GM20000 (cell line): Measurements from ENCODE around the gene EBF3.

ENCODE experiments used
- DNase-seq: peaks from one replicate; pipeline ENCODE4 v3.0.0; 2012; ENCODE audit warnings: low spot score
- TF ChIP-seq, protein P1 (sequence below): IDR thresholded peaks from 2 replicates; pipeline ENCODE4 v1.5.1; 2012; ENCODE audit warnings: mild to moderate bottlenecking, control low read depth; ENCODE audit errors: extremely low read depth, missing control alignments

EBF3 gene

DNA sequence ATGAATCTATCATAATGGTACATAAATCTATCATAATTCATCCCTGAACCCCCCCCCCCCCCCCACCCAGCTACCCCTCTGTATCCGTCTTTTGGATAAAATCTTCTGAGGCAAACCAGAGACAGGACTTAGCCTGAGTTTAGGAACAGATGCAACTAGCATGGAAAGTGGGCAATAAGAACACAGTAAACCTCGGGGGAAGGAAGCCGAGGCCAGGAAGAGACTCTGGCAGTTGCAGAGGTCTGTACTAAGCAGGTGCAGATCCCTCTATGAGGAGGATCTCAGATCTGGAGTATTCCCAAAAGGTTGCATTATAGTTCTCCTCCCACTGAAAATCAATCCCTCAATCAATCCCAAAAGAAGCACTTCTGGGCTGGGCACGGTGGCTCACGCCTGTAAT, 87.2 kb downstream of the EBF3 start:
- TF ChIP-seq, protein P1, sequence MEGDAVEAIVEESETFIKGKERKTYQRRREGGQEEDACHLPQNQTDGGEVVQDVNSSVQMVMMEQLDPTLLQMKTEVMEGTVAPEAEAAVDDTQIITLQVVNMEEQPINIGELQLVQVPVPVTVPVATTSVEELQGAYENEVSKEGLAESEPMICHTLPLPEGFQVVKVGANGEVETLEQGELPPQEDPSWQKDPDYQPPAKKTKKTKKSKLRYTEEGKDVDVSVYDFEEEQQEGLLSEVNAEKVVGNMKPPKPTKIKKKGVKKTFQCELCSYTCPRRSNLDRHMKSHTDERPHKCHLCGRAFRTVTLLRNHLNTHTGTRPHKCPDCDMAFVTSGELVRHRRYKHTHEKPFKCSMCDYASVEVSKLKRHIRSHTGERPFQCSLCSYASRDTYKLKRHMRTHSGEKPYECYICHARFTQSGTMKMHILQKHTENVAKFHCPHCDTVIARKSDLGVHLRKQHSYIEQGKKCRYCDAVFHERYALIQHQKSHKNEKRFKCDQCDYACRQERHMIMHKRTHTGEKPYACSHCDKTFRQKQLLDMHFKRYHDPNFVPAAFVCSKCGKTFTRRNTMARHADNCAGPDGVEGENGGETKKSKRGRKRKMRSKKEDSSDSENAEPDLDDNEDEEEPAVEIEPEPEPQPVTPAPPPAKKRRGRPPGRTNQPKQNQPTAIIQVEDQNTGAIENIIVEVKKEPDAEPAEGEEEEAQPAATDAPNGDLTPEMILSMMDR = no peak
- no peak for DNase-seq

DNA sequence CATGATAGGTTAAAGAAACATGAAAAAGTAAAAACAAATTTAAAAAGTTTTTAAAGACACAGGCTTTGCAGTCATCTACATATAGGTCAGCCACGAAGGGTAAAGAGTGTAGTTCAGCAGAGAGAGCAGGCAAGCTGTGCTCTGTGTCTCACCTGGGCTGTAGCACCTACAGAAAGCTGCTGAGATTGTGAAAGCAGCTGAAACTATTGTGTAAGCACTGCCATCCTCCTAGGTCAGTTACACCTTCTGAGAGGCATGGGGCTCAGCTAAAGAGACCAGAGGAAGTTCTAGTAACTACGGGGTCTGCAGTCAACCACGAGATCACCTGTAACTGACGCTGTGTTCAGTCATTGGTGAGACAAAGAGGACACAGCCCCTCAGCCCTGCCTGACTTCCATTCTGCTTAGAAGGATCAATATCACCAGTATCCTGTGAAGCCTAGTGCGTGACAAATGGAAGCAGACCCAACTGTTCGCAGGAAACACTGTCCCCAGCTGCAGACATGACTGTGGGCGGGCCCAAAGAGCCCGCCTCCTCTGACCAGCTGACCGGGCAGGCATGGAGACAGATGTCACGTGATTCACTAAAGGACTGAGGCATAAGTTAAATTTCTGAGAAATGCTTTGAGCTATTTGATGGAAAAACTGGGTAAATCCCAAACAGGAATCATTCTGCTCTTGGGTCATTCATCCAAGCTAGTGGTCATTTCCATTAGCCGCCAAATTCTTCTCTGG, 87.9 kb downstream of the EBF3 start:
- TF ChIP-seq, protein P1 = no peak
- no peak for DNase-seq

DNA sequence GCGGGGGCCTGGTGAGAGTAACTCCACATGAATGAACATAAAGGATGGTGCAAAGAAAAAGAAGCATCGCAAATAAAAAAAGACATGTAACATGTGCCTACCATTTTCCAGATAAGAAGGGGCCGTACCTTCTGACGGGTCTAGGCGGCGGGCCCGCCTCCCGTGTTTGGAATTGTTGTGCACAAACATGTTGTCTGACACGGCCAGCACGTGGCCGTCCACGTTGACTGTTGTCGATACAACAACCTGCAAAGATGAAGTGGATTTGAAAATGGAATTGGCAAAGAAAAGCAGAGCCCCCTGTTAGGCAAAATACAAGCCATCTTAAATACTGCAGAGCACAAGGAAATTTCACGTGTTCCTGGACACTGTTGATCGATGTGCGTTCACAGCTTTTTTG, 90.7 kb downstream of the EBF3 start:
- TF ChIP-seq, protein P1 = no peak
- no peak for DNase-seq

DNA sequence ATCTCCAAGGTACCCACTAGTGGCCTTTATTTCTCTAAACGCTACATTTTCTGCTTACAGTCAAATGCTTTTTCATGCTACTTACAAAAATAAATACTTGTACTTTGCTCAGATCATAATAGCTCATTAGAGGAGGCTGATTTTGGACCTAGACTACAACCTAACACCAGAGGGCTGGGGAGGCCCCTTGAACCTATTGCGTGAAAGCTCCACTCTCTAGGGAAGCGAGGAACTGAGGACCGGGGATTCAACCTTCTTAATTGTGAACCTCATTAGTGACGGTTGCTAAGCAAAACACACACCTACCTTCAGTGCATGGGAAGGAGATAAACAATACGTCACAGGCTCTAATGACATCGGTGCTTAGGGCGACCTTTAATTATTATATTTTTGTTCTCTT, 92.1 kb downstream of the EBF3 start:
- TF ChIP-seq, protein P1 = no peak
- DNase-seq = no peak

DNA sequence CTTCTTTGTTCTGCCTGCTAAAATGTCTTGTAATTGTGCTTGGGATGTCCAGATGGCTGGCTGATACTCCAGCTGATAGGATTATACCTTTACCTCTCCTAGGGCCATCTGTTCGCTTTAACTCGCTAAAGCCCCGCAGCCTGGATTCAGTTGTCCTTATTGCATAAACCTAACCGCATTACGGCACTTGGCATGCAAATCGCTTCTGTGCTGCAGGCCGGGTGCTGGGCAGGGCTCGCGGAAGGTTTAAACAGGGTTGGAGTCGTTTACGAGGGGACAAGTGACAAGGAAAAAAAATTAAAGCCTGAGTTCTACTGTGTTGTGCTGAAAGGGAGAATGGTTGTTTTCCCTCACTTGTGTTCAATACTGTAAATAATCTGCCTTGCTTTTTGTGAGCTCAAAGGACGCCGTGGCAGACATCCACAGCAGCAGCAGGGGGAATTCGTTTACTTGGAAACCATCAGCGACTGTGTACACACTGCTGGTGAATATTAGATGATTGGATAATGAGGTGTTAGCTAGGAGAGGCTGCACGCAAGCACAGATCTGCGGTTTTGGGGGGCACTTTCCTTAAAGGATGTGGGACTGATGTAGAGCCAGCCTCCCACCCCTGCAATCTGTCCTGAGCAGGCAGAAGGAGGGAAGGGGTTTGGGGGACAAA, 93.0 kb downstream of the EBF3 start:
- TF ChIP-seq, protein P1 = no peak
- DNase-seq = no peak

DNA sequence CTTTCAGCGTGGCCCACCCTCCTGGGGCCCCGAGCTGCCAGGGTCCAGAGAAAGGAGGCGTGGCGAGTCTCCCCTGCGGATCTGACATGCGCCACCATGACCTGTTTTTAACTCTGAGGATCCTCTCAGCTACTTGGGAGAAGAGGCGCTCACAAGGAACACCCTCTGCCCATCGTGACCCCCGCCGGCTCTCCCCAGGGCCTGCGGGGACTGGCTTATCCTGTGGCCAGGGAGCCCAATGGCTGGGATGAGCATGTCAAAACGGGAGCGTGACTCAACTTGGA, 93.7 kb downstream of the EBF3 start:
- TF ChIP-seq, protein P1 = no peak
- DNase-seq = no peak

DNA sequence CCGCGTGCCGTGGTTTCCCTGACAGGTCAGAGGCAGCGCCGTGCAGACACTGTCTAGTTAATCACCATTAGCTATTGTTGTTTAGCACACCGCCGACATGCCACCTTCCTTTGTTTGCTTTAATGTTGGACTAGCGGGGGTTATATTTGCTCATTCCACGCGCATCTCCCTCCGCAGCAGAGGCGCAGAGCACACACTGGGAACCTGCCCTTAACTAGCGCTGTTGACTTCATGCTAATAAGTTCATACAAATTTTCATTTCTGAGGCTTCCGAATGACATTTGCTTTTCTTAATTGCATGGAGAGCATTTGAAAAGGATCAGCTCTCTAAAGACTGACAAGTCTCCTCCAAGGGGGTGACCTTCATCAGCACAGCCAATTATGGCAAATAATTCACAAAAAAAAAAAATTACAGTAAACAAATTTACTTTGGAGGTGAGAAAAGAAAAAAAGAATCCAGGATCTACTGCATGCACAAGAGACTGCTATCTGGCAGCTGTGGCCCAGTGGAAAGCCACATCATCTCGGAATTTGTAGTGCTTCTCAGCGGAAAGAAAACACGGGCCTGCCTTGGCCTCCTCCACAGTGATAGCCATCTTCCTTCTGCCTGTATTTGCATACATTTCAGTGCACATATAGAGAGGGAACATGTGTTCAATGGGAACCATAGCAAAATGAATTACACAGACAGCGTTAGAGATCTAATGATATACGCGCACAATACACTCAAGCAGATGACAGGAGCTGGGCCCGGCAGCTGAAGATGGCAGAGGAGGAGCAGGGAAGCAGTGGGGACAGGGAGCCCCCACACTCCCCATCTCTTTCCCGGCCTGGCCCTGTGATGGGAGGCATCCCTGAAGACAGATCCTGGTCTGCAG, 94.2 kb downstream of the EBF3 start:
- TF ChIP-seq, protein P1 = no peak
- no peak for DNase-seq
